GM18951 (cell line): ENCODE data around the gene CCDC17.
"Not testable (repeated sequence)": the region's sequence is repeated elsewhere in the genome, so short reads cannot be mapped to it uniquely, and the experiment has no call there.

ENCODE experiments used
- POLR2A ChIP-seq: IDR thresholded peaks from 4 replicates; pipeline ENCODE4 v1.6.1; 2011; ENCODE audit warnings: mild to moderate bottlenecking; ENCODE audit not compliant: insufficient read length, insufficient read depth; ENCODE audit errors: extremely low read depth
- in situ Hi-C: fragments of 300-500 bp; cut with MboI; formaldehyde crosslinking; loops from one replicate; pipeline ENCODE4 v1.12.0; 2022; ENCODE audit warnings: low sequenced_read_pairs, mixed read lengths, inconsistent platforms; ENCODE audit not compliant: unreplicated experiment

CCDC17 gene

DNA sequence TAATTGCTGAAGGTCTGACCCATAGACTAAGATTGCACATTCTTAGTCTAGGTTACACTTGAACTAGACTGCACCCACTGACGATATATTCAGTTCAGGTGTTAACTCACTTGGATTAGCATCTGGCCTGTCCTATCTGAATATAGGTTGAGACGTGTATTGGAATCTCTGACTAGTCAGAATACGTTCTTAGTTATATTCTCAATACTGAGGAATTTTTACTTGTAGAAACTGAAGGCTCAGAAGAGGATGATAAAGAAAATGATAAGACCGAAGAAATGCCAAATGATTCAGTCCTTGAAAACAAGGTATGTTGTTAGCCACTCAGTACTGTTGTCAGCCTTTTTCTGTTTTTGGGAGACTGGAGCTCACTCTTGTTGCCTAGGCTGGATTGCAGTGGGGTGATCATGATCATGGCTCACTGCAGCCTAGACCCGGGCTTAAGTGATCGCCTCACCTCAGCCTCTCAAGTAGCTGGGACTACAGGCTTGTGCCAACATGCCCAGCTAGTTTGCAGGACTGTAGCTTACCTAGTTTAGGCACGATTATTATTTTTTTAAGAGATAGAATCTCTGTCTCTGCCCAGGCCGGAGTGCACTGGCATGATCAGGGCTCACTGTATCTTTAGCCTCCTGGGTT lies 10.8 kb downstream of the CCDC17 start:
- in situ Hi-C loops = no loop called here
- no peak for TF ChIP-seq POLR2A

DNA sequence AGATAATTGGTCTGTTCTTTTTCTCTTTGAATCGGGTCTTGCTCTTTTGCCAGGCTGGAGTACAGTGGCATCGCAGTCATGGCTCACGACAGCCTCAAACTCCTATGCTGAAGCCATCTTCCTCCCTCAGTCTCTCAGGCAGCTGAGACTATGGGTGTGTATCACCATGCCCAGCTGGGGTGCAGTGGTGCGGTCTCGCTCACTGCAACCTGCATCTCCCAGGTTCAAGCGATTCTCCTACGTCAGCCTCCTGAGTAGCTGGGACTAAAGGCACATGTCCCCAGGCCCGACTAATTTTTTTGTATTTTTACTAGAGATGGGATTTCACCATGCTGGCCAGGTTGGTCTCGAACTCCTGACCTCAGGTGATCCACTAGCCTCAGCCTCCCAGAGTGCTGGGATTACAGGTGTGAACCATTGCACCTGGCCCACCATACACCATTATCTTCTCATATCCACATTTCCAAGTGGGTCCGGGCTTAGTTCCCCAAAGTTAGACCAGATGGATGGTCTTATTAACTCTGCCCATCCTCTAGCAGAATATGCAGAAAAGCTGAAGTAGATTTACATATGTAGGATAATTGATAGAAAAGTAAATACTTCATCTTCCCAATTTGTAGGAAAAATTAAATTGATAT lies 13.1 kb downstream of the CCDC17 start:
- in situ Hi-C loops = no loop called here
- no peak for TF ChIP-seq POLR2A

DNA sequence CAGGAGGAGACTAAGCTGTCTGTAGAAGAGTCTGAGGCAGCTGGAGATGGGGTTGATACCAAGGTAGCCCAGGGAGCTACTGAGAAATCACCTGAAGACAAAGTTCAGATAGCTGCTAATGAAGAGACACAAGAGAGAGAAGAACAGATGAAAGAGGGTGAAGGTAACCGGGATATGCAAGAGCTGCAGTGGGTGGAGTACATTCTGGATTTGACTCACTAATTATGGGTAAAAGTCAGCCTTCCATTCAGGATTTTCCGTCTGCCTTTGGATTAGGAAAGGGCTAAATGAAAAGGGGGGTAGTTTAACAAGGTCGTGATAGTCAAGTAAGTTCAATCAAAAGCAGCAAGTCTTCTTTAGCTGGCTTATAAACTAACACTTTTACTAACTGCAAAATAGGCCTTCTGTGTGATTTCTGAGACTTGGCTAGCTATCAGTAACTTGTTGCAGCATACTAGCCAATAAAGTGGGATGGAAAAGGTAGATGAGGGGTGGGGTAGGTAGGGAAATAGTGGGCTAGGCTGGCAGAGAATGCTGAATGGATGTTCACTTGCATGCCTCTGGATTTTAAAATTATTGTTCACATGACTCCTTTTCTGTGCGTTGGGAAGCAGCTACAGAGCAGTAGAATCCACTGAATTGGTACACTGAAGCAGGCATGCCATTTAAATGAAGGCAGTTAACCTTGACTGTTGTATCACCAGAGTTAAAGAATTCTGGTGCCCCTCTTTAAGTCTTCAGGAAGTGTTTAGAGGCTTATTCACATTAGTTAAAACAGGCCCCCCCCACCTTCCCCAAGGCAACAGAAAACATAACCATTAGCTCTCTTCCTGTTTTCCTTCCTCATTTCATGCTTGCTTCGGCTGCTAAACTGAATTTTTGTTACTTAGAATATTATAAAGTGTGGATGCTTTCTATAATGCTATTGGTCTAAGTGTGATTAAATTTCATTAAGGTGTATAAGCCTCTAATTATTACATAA lies 15.4 kb downstream of the CCDC17 start:
- no peak for TF ChIP-seq POLR2A
- in situ Hi-C loops = no loop called here

DNA sequence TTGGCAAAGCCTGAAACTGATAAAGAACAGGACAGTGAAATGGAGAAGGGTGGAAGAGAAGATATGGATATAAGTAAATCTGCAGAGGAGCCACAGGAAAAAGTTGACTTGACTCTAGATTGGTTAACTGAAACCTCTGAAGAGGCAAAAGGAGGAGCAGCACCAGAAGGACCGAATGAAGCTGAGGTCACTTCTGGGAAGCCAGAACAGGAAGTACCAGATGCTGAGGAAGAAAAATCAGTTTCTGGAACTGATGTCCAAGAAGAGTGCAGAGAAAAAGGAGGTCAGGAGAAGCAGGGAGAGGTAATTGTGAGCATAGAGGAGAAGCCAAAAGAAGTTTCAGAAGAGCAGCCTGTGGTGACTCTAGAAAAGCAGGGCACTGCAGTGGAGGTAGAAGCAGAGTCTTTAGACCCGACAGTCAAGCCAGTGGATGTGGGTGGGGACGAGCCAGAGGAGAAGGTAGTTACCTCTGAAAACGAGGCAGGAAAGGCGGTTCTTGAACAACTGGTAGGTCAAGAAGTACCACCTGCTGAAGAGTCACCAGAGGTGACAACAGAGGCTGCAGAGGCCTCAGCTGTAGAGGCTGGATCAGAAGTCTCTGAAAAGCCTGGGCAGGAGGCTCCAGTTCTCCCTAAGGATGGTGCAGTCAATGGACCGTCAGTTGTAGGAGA lies 16.3 kb downstream of the CCDC17 start:
- in situ Hi-C loops = no loop called here
- TF ChIP-seq POLR2A = no peak

DNA sequence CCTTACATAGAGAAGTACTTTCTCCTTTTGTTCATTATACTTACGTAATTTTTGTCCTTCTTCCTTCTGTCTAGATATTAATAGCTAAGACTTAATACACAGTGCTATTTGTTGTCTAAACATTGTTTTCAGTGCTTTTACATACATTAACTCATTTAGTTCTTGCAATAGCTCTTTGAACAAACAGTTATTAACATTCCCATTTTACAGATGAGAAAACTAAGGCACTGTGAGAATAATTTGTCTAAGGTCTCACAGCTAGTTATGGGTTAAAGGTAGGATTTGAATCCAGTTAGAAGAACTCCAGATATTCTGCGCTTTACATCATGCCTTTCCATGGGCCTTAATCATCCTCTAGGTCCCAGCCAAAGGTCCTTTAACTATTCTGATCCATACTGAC lies 19.6 kb downstream of the CCDC17 start:
- in situ Hi-C loops = no loop called here
- no peak for TF ChIP-seq POLR2A

DNA sequence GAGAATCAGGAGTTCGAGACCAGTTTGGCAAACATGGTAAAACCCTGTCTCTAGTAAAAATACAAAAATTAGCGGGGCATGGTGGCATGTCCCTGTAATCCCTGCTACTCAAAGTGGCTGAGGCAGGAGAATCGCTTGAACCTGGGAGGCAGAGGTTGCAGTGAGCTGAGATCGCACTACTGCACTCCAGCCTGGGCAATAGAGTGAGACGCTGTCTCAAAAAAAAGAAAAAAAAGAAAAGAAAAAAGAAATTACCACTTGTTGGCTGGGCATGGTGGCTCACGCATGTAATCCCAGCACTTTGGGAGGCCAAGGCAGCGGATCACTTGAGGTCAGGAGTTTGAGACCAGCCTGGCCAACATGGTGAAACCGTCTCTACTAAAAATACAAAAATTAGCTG lies 27.1 kb downstream of the CCDC17 start:
- in situ Hi-C loops = not testable (repeated sequence)

DNA sequence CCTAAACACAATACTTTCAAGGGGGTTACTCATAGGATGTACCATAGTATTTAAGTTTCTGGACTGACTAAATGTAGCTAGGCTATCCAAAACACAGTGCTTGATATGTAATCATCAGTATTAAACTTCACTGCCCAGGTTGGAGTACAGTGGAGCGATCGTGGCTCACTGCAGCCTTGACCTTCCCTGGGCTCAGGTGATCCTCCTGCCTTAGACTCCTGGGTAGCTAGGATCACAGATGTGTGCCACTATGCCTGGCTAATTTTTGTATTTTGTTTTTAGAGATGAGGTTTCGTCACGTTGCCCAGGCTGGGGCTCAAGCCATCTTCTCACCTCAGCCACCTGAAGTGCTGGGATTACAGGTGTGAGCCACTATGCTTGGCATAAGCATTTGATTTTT lies 29.4 kb downstream of the CCDC17 start:
- in situ Hi-C loops = no loop called here
- TF ChIP-seq POLR2A = no peak

DNA sequence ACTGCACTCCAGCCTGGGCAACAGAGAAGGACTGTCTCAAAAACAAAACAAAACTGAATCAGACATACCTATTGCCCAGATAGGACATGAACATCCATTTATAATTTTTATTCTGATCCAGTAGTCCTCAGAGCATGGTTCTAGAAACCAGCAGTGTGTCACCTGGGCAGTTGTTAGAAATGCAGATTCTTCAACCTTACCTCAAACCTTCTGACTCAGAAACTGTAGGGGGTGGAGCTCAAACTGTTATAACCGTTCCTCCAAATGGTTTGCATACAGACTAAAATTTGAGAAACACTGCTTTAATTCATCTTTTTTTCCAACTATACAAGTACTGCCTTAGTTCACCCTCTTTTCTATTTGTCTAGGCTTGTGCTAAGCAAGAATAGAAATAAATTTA lies 34.0 kb downstream of the CCDC17 start:
- TF ChIP-seq POLR2A = no peak
- in situ Hi-C loops = loop anchor here (10.0 kb wide), 1 partner anchor 225 kb away; no protein-coding TSS in a partner anchor

DNA sequence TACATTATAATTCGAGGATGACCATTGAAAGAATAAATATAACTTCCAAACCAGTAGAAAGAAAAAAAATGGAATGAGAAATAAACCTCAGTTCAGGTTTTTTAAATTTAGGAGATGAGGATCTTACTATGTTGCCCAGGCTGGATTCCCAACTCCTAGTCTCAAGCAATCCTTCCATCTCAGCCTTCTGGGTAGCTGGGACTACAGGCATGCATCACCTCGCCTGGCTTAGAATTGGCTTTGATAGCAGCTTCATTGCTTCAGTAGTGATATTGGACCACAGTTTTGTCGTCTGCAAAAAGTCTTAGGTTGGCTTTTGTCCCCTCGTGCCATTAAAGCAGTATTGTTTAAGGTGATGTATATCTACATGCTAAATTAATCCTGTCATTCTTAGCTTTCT lies 37.1 kb downstream of the CCDC17 start:
- in situ Hi-C loops = loop anchor here (10.0 kb wide), 1 partner anchor 222 kb away; no protein-coding TSS in a partner anchor
- TF ChIP-seq POLR2A = no peak

DNA sequence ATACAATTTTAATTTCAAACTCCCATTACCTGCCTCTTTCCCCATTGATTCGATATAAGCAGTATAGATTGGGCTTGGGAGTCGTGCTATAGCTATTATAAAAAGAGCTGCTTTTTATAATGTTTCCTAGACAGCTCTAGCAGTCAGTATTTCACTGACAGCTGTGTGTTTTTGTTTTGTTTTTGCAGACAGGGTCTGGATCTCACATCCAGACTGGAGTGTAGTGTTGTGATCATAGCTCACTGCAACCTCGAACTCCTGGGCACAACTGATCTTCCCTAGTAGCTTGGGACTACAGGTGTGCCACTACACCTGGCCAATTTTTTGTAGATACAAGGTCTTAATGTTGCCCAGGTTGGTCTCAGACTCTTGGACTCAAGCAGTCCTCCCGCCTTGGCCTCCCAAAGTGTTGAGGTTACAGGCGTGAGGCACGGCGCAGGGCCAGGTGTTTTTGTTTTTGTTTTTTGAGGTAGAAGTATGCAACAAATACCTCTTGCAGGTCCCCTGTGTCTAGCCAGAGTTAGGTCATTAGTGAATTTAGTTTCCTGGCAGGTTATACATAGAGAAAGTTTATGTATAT lies 38.3 kb downstream of the CCDC17 start:
- in situ Hi-C loops = loop anchor here (10.0 kb wide), 1 partner anchor 221 kb away; no protein-coding TSS in a partner anchor
- TF ChIP-seq POLR2A = no peak

DNA sequence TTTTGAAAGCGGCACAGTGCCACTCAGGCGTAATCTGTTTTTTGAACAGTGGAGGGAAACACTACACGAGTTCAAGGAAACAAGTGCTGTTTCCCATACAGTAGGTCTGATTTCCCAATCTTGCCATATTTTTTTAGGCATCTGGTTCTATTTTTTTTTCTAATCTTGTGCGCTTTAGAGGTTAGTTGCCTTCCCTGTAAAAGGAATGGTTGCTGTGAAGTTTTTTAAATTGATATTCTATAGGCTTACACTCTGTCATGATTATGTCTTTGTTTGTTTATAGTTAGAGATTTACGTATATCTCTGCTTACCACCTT lies 38.8 kb downstream of the CCDC17 start:
- TF ChIP-seq POLR2A = no peak
- in situ Hi-C loops = loop anchor here (10.0 kb wide), 1 partner anchor 220 kb away; no protein-coding TSS in a partner anchor

DNA sequence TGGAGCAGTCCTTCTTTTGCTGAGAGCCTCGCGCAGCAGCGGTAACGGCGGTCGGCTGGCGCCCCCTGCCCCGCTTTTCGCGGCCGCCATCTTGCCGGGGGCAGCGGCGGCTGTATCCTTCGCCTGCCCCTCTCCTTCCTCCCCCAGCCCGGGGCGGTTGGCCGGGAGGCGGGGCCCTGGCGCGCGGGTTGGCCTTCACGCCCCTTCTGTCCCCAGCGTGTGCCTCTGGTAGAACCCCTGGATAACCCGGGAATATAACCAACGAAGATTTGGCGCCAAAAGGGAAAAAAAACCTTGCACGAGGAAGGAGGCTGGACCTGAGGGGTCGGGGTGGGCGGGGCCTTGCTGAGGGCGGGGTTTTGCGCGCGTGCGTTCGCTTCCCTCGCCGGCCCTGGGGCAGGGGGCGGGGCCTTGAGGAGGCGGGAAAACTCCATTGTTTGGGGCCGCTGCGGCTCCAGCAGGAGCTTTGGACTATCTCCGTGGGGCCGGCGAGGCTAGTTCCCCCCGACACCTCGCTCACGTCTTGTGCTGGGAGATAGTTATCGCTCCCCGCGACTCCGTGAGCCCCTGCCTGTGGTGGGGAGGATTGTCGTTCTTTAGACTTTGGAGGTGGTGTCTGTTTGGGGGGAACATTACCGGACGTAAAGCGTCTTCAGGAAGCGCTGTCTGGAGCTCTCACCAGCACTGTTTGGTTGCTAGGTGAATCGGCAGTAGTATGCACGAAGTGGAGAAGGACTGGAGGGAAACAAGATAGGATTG lies 39.3 kb downstream of the CCDC17 start:
- TF ChIP-seq POLR2A = no peak
- in situ Hi-C loops = loop anchor here (10.0 kb wide), 1 partner anchor 220 kb away; no protein-coding TSS in a partner anchor
